GM20000 (cell line): ENCODE data around the gene AIFM3.
"Not testable (repeated sequence)": the region's sequence is repeated elsewhere in the genome, so short reads cannot be mapped to it uniquely, and the experiment has no call there.

Experiments used
- DNase-seq: peaks from one replicate; pipeline ENCODE4 v3.0.0; 2012; ENCODE audit warnings: low spot score
- TF ChIP-seq, protein P1 (sequence below): IDR thresholded peaks from 2 replicates; pipeline ENCODE4 v1.5.1; 2012; ENCODE audit warnings: mild to moderate bottlenecking, control low read depth; ENCODE audit errors: extremely low read depth, missing control alignments

AIFM3 gene

DNA sequence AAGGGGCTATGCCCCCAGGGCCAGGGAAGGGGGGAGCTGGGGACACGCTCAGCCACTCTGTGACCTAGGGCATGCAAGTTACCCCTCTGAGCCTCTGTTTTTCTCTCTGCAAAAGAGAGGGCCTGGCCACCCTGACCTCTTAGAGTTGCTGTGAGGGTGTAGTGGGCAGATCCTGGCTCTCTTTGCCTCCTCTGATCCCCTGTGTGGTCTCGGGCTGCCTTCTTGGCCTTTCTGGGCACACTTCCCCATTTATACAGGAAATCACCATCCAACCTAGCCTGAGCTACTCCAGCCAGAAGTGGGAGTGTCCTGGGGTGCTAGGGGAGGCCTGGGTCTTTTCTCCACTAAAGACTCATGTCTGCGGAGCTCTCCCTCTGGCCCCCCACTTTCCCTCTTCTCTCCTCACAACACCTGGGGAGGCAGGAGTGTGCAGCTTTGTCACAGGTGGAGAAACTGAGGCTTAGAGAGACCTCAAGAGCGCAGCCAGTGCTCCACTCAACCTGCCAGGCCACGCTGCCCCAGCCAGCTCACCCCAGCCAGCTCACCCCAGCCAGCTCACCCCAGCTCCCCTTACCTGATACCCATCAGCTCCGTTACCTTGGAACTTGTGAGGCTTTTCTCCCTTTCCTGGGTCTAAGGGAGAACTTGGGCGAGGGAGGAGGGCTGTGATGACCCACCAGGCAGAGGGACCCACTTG is 1.4 kb downstream of the AIFM3 start:
- TF ChIP-seq, protein P1, sequence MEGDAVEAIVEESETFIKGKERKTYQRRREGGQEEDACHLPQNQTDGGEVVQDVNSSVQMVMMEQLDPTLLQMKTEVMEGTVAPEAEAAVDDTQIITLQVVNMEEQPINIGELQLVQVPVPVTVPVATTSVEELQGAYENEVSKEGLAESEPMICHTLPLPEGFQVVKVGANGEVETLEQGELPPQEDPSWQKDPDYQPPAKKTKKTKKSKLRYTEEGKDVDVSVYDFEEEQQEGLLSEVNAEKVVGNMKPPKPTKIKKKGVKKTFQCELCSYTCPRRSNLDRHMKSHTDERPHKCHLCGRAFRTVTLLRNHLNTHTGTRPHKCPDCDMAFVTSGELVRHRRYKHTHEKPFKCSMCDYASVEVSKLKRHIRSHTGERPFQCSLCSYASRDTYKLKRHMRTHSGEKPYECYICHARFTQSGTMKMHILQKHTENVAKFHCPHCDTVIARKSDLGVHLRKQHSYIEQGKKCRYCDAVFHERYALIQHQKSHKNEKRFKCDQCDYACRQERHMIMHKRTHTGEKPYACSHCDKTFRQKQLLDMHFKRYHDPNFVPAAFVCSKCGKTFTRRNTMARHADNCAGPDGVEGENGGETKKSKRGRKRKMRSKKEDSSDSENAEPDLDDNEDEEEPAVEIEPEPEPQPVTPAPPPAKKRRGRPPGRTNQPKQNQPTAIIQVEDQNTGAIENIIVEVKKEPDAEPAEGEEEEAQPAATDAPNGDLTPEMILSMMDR: no peak
- no peak for DNase-seq

DNA sequence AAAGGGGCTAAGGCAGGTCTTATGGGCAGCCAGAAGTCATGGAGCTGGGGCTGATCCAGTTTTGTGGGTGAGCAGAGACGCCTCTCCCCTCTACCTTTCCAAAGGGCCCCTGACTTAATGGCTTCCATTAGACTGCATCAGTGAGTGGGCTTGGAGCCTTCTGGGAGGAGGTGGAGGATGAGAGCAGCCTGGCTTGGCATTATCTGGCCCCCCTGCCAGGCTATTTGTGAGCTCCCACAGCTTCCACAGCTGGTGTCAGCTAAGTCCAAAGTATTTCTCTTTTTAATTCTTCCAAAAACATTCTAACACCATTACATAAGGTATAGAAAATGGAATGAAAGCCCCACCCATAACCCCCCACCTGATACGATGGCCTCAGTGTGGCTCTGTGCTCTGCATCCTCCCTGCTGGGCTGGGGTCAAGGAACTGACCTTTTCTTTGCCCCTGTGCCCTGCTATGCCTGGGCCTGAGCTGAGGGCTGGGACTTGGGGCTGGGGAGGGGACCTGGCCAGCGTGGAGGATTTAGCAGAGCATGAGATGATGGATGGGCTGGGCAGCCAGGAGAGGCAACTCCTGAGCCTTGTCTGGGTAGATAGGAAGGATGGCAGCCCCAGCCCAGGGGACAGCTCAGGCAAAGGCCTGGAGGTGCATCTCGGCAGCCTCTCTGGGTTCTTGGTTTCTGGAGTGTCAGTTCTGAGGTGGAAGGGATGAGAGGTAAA is 4.0 kb downstream of the AIFM3 start:
- no peak for DNase-seq
- TF ChIP-seq, protein P1: no peak

DNA sequence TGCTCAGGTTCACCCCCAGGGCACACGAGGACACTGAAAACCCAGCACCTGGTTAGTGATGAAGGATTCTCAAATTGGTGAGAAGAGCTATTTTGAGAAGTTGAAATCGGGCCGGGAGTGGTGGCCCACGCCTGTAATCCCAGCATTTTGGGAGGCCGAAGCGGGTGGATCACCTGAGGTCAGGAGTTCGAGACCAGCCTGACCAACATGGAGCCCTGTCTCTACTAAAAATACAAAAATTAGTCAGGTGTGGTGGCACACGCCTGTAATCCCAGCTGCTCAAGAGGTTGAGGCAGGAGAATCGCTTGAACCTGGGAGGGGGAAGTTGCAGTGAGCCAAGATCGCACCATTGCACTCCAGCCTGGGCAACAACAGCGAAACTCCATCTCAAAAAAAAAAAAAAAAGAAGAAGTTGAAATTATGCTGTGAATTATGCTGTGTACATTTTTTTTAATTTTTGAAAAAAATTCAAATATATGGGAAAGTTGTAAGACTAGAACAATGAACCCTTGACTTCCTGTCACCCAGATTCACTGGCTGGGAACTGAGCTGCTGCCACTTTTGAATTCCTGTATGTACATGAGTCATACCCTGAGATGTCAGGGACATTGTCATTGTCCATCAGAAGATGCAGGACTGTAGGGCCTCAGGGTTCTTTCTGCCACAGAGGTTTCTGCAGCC is 5.1 kb downstream of the AIFM3 start:
- DNase-seq: not testable (repeated sequence)

DNA sequence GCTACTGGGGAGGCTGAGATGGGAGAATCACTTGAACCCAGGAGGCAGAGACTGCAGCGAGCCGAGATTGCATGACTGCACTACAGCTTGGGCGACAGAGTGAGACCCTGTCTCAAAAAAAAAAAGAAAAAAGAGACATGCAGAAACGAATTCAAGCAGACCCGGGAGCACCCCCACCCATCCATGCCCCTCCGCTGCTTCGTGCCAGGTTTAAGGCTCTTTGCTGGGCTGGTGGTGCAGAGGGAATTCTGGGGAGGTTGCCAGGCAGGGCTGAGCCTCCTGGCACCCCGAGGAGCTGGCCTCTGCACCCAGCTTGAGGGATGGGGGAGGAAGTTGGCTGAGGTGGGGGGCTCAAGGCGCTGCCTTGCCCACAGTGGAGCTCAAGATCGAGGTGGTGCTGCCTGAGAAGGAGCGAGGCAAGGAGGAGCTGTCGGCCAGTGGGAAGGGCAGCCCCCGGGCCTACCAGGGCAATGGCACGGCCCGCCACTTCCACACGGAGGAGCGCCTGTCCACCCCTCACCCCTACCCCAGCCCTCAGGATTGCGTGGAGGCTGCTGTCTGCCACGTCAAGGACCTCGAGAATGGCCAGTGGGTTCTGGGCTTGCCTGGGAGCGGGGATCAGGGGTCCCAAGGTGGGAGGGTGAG is 6.0 kb downstream of the AIFM3 start:
- no peak for DNase-seq
- TF ChIP-seq, protein P1: no peak

DNA sequence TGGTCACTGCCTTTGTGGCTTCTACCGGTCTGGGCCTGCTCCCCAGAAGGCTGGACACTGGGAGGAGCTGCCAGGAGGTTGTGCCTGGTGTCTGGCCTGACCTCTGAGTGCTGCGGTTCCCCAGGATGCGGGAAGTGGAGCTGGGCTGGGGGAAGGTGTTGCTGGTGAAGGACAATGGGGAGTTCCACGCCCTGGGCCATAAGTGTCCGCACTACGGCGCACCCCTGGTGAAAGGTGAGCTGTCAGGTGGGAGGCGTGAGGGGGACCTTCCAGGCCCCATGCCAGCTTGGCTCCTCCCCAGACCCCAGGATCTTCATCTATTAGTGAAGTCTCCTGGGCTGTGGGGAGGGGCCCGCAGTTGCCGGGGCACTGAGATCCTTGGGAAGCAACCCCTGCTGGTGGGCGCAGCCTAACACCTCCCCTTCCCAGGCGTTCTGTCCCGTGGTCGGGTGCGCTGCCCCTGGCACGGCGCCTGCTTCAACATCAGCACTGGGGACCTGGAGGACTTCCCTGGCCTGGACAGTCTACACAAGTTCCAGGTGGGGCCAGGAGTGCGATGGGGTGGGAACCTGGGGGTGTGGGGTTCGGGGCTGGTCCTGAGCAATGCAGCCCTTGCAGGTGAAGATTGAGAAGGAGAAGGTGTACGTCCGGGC is 6.7 kb downstream of the AIFM3 start:
- no peak for DNase-seq
- TF ChIP-seq, protein P1: no peak

DNA sequence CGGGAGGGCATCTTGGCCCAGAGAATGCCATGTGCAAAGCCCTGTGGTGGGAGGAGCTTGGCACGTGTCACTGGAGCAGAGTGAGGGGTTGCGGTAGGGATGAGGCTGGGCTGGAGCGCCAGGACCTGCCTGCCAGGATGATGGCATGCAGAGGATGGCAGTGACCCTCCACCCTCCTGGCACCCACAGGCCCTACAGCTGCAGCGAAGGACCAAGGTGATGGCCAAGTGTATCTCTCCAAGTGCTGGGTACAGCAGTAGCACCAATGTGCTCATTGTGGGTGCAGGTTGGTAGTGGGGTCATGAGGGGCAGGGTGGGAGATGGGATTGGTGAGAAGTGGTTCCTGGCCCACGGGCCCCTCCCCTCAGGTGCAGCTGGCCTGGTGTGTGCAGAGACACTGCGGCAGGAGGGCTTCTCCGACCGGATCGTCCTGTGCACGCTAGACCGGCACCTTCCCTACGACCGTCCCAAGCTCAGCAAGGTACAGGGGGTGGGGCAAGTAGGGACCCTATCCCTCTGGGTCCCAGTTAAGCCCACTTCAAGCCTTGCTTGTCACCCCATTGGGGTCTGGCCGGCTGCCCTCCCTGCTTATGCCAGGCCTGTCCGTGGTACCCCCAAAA is 7.4 kb downstream of the AIFM3 start:
- TF ChIP-seq, protein P1: no peak
- no peak for DNase-seq
